Liver (tissue), 3 donors: ENCODE results near the gene OR52K2.

Experiments used
- CTCF ChIP-seq: fragments of 150-350 bp; IDR thresholded peaks from 2 replicates; pipeline ENCODE4 v1.5.1; 2017; ENCODE audit warnings: improper control_type of control experiment, low read depth, low read length; ENCODE audit not compliant: missing input control
- EGR1 ChIP-seq, 2 donors: IDR thresholded peaks; 2 replicates each; pipeline ENCODE4 v1.6.1; 2016 to 2018; ENCODE audit warnings: antibody characterized with exemption in 2 of 2, low read depth in 2 of 2
- GABPA ChIP-seq, 2 donors: IDR thresholded peaks in 1 of 2; conservative IDR thresholded peaks in 1 of 2; 2 replicates each; pipeline ENCODE4 v1.6.1; 2016; ENCODE audit warnings: antibody characterized with exemption in 2 of 2, mild to moderate bottlenecking in 1 of 2, moderate library complexity in 1 of 2
- MAX ChIP-seq: IDR thresholded peaks from 2 replicates; pipeline ENCODE4 v1.6.1; 2016; ENCODE audit warnings: antibody characterized with exemption
- REST ChIP-seq: IDR thresholded peaks from 2 replicates; pipeline ENCODE4 v1.6.1; 2016; ENCODE audit warnings: antibody characterized with exemption, mild to moderate bottlenecking
- TAF1 ChIP-seq: conservative IDR thresholded peaks from 2 replicates; pipeline ENCODE4 v1.6.1; 2016; ENCODE audit warnings: antibody characterized with exemption, mild to moderate bottlenecking
- YY1 ChIP-seq: IDR thresholded peaks from 2 replicates; pipeline ENCODE4 v1.6.1; 2016; ENCODE audit warnings: antibody characterized with exemption, mild to moderate bottlenecking
- donor health status: healthy.
- donor health status: healthy.

- TF ChIP-seq CTCF (no peak), REST (no peak), YY1 (no peak), MAX (no peak), GABPA (IDR thresholded peaks at IDR 0.05 in 1 of 2, conservative IDR thresholded peaks at IDR 0.05 in 1 of 2) (no peak), EGR1 (IDR thresholded peaks at IDR 0.05; ENCODE audit: low read depth in 2 of 2) (no peak), TAF1 (no peak)
These were observed 7.6 kb upstream of the OR52K2 start for GRCh38 chr11:4441515-4441914.
